ENCODE results near the gene SDK1. TPM values are rescaled to one million over a fixed set of nuclear protein-coding genes. Genes with fewer than 3 reads are reported as not detected.

The SDK1 gene
- total and polyA plus RNA-seq, 10 of the 15 experiments (the other 5 are each of a cell fraction or from before 2014, with no cell fraction given) = 0.14 to 0.33 TPM; not detected in 8

DNA sequence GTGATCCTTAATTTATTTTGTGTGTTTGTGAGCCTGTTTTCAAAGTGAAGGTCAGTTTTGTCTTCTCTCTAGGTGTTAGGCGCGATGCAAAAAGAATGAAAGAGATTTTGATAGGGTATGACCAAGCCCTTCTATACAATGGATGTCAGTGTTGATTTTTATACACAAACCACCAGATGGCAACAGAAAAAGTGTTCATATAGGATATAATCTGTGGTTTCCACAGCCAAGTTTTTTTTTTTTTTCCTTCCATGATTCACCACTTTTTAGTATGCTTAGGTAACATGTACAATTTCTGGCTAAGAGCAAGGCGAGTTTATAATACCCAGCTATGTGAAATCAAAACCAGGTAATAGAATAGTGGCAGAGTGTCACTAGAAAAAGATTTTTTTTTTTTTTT lies 8.1 kb downstream of the SDK1 start:
- POLR2A ChIA-PET = no interaction called here

More for the DNA sequence above, 8.1 kb downstream of the SDK1 start:
- Histone ChIP-seq H3K4me1 (ENCODE audit: control insufficient read depth, insufficient read depth, low read length) (no peaks in the 10 kb centered on the region), H4K20me1 (ENCODE audit: control insufficient read depth, insufficient read depth) (no peaks in the 10 kb centered on the region), H3K27ac (ENCODE audit: control insufficient read depth, insufficient read depth) (no peak overlapping the region), H3K9me3 (replicated peaks; ENCODE audit: control insufficient read depth, insufficient read depth, low read length) (no peaks in the 10 kb centered on the region), H3K36me3 (ENCODE audit: control insufficient read depth in 2 of 2, insufficient read depth in 2 of 2, low read length in 1 of 2) (no peaks in the 10 kb centered on the region), H3K9ac (ENCODE audit: control insufficient read depth, insufficient read depth, low read length) (no peak overlapping the region), H2AFZ (ENCODE audit: control insufficient read depth, low read depth, low read length) (no peak overlapping the region), H3K4me2 (ENCODE audit: control insufficient read depth, insufficient read depth) (no peak overlapping the region), H3K4me3 (no peak overlapping the region), H3K79me2 (ENCODE audit: control insufficient read depth, insufficient read depth, low read length) (no peaks in the 10 kb centered on the region), H3K27me3 (replicated peaks in 1 of 2; ENCODE audit: control insufficient read depth in 2 of 2, insufficient read depth in 2 of 2, low read length in 1 of 2) (no peaks in the 10 kb centered on the region; a peak in 2 of 4 replicates)
- ATAC-seq = no peak
- in situ Hi-C loops (cut with MboI) (no loop called here), intact Hi-C loops (cut with micrococcal nuclease; ENCODE audit: unreplicated experiment) (no loop called here)
- FAIRE-seq = no peak
- CTCF ChIA-PET = interaction anchor here (2.0 kb wide), 1 partner anchor 444 kb away, joined by 7 read pairs; no protein-coding TSS in a partner anchor
- WGBS (ENCODE audit: insufficient coverage, insufficient replicate concordance, low lambda C conversion rate, missing lambda C conversion rate) = 64% methylated on average over 3 of the region's 3 CpGs
- BruUV-seq (replicated peaks) = no TSS peak
- RAD21 ChIA-PET (ENCODE audit: unreplicated experiment) = no interaction called here
- DNase-seq (ENCODE audit: low read depth, low spot score) = no peak
- TF ChIP-seq POU2F2 (IDR thresholded peaks at IDR 0.05; ENCODE audit: borderline replicate concordance, low read depth, low read length) = no peak
- TF ChIP-seq BHLHE40 (IDR thresholded peaks at IDR 0.05; ENCODE audit: borderline replicate concordance in 1 of 2, low read depth in 2 of 2, low read length in 1 of 2) = no peak
- TF ChIP-seq GATAD2B (conservative IDR thresholded peaks at IDR 0.05; ENCODE audit: low read depth) = no peak
- no peak for TF ChIP-seq KDM1A (IDR thresholded peaks at IDR 0.05; ENCODE audit: borderline replicate concordance)
- TF ChIP-seq, protein P1, sequence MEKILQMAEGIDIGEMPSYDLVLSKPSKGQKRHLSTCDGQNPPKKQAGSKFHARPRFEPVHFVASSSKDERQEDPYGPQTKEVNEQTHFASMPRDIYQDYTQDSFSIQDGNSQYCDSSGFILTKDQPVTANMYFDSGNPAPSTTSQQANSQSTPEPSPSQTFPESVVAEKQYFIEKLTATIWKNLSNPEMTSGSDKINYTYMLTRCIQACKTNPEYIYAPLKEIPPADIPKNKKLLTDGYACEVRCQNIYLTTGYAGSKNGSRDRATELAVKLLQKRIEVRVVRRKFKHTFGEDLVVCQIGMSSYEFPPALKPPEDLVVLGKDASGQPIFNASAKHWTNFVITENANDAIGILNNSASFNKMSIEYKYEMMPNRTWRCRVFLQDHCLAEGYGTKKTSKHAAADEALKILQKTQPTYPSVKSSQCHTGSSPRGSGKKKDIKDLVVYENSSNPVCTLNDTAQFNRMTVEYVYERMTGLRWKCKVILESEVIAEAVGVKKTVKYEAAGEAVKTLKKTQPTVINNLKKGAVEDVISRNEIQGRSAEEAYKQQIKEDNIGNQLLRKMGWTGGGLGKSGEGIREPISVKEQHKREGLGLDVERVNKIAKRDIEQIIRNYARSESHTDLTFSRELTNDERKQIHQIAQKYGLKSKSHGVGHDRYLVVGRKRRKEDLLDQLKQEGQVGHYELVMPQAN (conservative IDR thresholded peaks at IDR 0.05) = no peak
- TF ChIP-seq REST (IDR thresholded peaks at IDR 0.05; ENCODE audit: low read depth, low read length) = no peak
- no peak for TF ChIP-seq RCOR1 (conservative IDR thresholded peaks at IDR 0.05; ENCODE audit: low read depth, low read length)
- TF ChIP-seq NFYB (IDR thresholded peaks at IDR 0.05; ENCODE audit: insufficient read depth, low read depth, low read length) = no peak
- TF ChIP-seq SMAD5 (IDR thresholded peaks at IDR 0.05; ENCODE audit: low read depth) = no peak
- TF ChIP-seq MYC (IDR thresholded peaks at IDR 0.05; ENCODE audit: insufficient read depth, insufficient read length, insufficient replicate concordance, low read length, severe bottlenecking) = no peak
- SMC1A ChIA-PET (ENCODE audit: uncharacterized antibody, unreplicated experiment) = interaction anchor here (0.7 to 0.8 kb wide), 2 partner anchors 18 to 40 kb away, joined by 3 read pairs; no protein-coding TSS in a partner anchor

All from GM12878 (cell line).